Uterus (tissue), 2 donors: Measurements from ENCODE around the gene CDC42BPA.

Experiments
- POLR2A ChIP-seq, 2 donors: fragments of 450-650 bp; IDR thresholded peaks; one replicate each; pipeline ENCODE4 v1.6.1; 2016; ENCODE audit warnings: antibody characterized with exemption in 2 of 2, mild to moderate bottlenecking in 1 of 2, moderate library complexity in 1 of 2
- TF ChIP-seq, protein P1 (sequence below), 4 experiments: fragments of 200-600 bp in 2 of 4; fragments of 450-650 bp in 2 of 4; sonication (generic) in 2 of 4; IDR thresholded peaks; one replicate each; pipeline ENCODE4 v1.5.1; 2016 to 2019; ENCODE audit warnings: antibody characterized with exemption in 4 of 4, mild to moderate bottlenecking in 2 of 4, moderate library complexity in 1 of 4

DNA sequence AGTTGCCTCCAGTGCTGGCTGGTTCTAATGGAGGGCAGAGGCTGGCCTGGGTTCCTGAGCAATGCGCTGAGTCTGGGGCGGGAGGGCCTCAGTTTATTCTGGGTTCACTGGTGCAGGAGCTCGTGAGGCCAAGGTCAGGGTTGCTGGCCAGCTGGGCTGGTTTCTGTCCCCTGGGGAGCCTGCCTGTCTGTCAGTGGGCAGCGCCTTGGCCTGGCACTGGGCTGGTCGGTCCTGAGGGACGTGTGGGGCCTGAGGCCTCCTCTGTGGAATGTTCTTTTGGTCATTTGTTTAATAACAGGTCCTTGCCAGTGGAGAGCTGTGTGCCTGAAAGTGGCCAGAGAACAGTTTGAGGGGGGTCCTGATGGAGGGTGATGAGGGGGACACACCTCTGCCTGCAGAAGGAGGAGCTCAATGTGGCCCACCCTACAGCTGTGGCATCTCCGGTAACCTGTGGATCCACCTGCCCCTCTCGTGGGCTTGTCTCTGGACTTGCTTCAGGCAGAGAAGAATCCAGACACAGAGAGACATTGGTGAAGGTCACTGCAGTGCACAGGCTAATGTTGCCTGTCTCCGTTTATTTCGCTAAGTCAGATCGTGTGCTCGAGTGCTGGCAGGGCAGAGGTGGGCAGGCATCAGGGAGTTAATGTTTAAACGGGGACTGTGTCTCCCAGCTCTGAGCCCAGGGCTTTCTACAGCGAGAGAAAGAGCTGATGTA is 343.6 kb downstream of the CDC42BPA start:
- no peak for TF ChIP-seq POLR2A (IDR thresholded peaks at IDR 0.05)
- TF ChIP-seq, protein P1, sequence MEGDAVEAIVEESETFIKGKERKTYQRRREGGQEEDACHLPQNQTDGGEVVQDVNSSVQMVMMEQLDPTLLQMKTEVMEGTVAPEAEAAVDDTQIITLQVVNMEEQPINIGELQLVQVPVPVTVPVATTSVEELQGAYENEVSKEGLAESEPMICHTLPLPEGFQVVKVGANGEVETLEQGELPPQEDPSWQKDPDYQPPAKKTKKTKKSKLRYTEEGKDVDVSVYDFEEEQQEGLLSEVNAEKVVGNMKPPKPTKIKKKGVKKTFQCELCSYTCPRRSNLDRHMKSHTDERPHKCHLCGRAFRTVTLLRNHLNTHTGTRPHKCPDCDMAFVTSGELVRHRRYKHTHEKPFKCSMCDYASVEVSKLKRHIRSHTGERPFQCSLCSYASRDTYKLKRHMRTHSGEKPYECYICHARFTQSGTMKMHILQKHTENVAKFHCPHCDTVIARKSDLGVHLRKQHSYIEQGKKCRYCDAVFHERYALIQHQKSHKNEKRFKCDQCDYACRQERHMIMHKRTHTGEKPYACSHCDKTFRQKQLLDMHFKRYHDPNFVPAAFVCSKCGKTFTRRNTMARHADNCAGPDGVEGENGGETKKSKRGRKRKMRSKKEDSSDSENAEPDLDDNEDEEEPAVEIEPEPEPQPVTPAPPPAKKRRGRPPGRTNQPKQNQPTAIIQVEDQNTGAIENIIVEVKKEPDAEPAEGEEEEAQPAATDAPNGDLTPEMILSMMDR (IDR thresholded peaks at IDR 0.05): no peak
